Testis (tissue), 2 donors: ENCODE data around the gene KRT8.

Experiments
- POLR2A ChIP-seq: fragments of 450-650 bp; IDR thresholded peaks from one replicate; pipeline ENCODE4 v1.6.1; 2017; ENCODE audit warnings: antibody characterized with exemption, mild to moderate bottlenecking, moderate library complexity
- TF ChIP-seq, protein P1 (sequence below), 3 experiments: fragments of 450-650 bp in 2 of 3; fragments of 200-600 bp in 1 of 3; sonication (generic) in 1 of 3; IDR thresholded peaks; one replicate each; pipeline ENCODE4 v1.5.1; 2016 to 2019; ENCODE audit warnings: antibody characterized with exemption in 3 of 3, mild to moderate bottlenecking in 2 of 3, moderate library complexity in 1 of 3

DNA sequence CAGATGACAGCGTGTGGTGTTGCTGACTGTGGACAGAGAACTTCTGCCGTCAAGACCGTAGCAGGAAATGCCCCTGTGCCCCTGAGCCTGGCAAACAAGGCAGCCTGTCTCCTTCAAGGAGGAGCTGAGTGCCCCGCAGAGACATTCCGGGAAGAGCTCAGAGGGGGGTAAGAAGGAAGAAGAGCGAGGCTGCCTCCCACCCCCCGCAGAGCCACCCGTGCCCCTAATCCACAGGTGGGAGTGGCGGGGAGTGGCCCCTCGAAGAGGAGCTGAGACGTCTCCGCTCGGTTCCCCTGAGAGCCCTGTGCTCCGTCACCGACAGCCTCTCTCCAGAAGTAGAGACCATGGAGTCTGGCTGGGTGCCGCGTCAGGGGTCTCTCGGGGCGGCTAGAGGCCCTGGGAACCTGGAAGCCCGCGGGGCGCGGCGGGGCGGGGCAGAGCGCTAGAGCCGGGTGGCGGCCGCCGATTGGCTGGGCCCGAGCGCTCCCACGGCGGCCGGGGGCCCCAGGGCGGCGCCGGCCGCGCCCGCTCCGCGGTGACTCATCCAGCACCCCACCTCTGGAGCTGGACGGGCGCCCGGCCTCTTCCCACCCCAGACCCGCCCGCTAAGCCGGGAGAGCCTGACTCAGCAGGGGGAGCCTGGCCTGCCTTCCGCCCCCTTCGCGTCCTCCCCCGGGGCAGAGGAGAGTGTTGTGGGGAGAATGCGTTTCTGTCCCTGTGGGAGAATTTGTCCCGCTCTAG lies 30.9 kb downstream of the KRT8 start:
- TF ChIP-seq, protein P1, sequence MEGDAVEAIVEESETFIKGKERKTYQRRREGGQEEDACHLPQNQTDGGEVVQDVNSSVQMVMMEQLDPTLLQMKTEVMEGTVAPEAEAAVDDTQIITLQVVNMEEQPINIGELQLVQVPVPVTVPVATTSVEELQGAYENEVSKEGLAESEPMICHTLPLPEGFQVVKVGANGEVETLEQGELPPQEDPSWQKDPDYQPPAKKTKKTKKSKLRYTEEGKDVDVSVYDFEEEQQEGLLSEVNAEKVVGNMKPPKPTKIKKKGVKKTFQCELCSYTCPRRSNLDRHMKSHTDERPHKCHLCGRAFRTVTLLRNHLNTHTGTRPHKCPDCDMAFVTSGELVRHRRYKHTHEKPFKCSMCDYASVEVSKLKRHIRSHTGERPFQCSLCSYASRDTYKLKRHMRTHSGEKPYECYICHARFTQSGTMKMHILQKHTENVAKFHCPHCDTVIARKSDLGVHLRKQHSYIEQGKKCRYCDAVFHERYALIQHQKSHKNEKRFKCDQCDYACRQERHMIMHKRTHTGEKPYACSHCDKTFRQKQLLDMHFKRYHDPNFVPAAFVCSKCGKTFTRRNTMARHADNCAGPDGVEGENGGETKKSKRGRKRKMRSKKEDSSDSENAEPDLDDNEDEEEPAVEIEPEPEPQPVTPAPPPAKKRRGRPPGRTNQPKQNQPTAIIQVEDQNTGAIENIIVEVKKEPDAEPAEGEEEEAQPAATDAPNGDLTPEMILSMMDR (IDR thresholded peaks at IDR 0.05) = no peak
- TF ChIP-seq POLR2A = no peak
